HG03565 (cell line): ENCODE data around the gene COX7C.
"Not testable (repeated sequence)": the region's sequence is repeated elsewhere in the genome, so short reads cannot be mapped to it uniquely, and the experiment has no call there.

ENCODE experiments used
- ATAC-seq: cut with Tn5 transposase; IDR thresholded peaks from one replicate; pipeline ENCODE4 v1.9.1; 2021; ENCODE audit warnings: mild to moderate bottlenecking, moderate library complexity; ENCODE audit not compliant: unreplicated experiment

The COX7C gene

GRCh38 chr5:86660771-86661170, 43.0 kb downstream of the COX7C start:
- ATAC-seq = not testable (repeated sequence)

- no peak for ATAC-seq
These were observed 46.4 kb downstream of the COX7C start for GRCh38 chr5:86664173-86664572.

- no peak for ATAC-seq
These were observed 48.4 kb downstream of the COX7C start for GRCh38 chr5:86665984-86666760.

- ATAC-seq = no peak
These were observed 49.2 kb downstream of the COX7C start for GRCh38 chr5:86666981-86667380.
